Calu3 (cell line): Measurements from ENCODE around the gene VRK1. TPM values are rescaled to one million over a fixed set of nuclear protein-coding genes. Genes with fewer than 3 reads are reported as not detected.

Source experiments
- BruUV-seq: library from RNA; stranded (reverse); fragments of 400-500 nt; replicated peaks from 2 replicates; lab custom pipeline; 2021; lab: Mats Ljungman, UMichigan
- CTCF ChIA-PET: fragments of 300-600 bp; sonication (Branson Sonifier 250); formaldehyde crosslinking; loops from one replicate; lab custom pipeline; 2022; ENCODE audit warnings: antibody characterized with exemption; lab: Charles Lee
- DNase-seq: peaks from one replicate; pipeline ENCODE4 v3.0.0; 2022
- H3K27ac Mint-ChIP-seq: one replicate; pipeline ENCODE4 v1.8.0; 2022; ENCODE audit warnings: mixed read lengths; ENCODE audit not compliant: unreplicated experiment
- H3K27me3 Mint-ChIP-seq: one replicate; pipeline ENCODE4 v1.8.0; 2022; ENCODE audit warnings: mixed read lengths; ENCODE audit not compliant: unreplicated experiment
- H3K36me3 Mint-ChIP-seq: one replicate; pipeline ENCODE4 v1.8.0; 2022; ENCODE audit warnings: mild to moderate bottlenecking, moderate library complexity, mixed read lengths; ENCODE audit not compliant: insufficient read depth, unreplicated experiment
- H3K4me1 Mint-ChIP-seq: one replicate; pipeline ENCODE4 v1.8.0; 2022; ENCODE audit warnings: mild to moderate bottlenecking, low read depth, mixed read lengths; ENCODE audit not compliant: unreplicated experiment
- H3K4me3 Mint-ChIP-seq: one replicate; pipeline ENCODE4 v1.8.0; 2022; ENCODE audit warnings: mild to moderate bottlenecking, low read depth, moderate library complexity, mixed read lengths; ENCODE audit not compliant: unreplicated experiment
- H3K9me3 Mint-ChIP-seq: one replicate; pipeline ENCODE4 v1.8.0; 2022; ENCODE audit warnings: low read depth, mixed read lengths; ENCODE audit not compliant: unreplicated experiment
- intact Hi-C: fragments of 100-400 bp; cut with micrococcal nuclease; formaldehyde crosslinking; loops from one replicate; pipeline ENCODE4 v1.10.0; 2022; ENCODE audit not compliant: unreplicated experiment
- total RNA-seq: library from RNA; stranded (reverse); gene quantifications from 2 replicates; pipeline ENCODE4 v1.2.3, GENCODE V29; 2022
- TF ChIP-seq, protein P1 (sequence below): fragments of 200-600 bp; IDR thresholded peaks from one replicate; pipeline ENCODE4 v1.8.0; 2022; ENCODE audit warnings: antibody characterized with exemption; ENCODE audit not compliant: unreplicated experiment

VRK1 gene
- total RNA-seq, 1 experiment from 2014 or later = 51.3 TPM

DNA sequence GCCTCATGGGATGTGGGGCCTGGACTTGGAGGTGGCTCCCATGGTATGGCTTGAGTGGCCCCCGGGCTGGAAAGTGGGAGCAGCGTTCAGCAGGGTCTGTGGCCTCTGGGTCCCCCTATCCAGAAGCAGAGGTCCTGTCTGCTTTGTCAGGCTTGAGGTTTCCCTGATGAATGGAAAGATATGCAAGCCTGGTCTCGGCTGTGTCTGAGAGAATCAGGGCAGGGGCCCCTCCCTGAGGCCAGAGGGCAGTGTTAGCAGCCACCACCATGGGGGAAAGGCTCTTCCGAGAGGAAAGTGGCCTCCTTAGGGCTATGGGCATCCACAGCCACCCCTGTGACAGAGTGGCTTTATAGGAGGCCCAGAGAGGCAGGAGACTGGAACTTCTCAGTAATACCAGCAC, 128.2 kb downstream of the VRK1 start:
- no TSS peak for BruUV-seq
- H3K4me3 Mint-ChIP-seq = no peak overlapping the region
- TF ChIP-seq, protein P1, sequence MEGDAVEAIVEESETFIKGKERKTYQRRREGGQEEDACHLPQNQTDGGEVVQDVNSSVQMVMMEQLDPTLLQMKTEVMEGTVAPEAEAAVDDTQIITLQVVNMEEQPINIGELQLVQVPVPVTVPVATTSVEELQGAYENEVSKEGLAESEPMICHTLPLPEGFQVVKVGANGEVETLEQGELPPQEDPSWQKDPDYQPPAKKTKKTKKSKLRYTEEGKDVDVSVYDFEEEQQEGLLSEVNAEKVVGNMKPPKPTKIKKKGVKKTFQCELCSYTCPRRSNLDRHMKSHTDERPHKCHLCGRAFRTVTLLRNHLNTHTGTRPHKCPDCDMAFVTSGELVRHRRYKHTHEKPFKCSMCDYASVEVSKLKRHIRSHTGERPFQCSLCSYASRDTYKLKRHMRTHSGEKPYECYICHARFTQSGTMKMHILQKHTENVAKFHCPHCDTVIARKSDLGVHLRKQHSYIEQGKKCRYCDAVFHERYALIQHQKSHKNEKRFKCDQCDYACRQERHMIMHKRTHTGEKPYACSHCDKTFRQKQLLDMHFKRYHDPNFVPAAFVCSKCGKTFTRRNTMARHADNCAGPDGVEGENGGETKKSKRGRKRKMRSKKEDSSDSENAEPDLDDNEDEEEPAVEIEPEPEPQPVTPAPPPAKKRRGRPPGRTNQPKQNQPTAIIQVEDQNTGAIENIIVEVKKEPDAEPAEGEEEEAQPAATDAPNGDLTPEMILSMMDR = no peak
- DNase-seq = no peak
- no peaks in the 10 kb centered on the region for H3K36me3 Mint-ChIP-seq
- no peaks in the 10 kb centered on the region for H3K27me3 Mint-ChIP-seq
- H3K27ac Mint-ChIP-seq = no peak overlapping the region
- CTCF ChIA-PET = no interaction called here
- no peaks in the 10 kb centered on the region for H3K9me3 Mint-ChIP-seq
- intact Hi-C loops = no loop called here
- peaks cover 8% of the 10 kb centered on the region for H3K4me1 Mint-ChIP-seq

DNA sequence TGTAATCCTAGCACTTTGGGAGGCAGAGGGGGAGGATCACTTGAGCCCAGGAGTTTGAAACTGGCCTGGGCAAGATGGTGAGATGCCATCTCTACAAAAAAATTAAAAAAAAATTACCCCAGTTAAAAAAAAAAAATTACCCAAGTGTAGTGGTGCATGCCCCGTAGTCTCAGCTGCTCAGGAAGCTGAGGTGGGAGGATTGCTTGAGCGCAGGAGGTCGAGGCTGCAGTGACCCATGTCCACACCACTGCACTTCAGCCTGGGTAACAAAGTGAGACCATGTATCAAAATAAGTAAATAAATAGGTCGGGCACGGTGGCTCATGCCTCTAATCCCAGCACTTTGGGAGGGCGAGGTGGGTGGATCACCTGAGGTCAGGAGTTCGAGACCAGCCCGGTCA, 128.8 kb downstream of the VRK1 start:
- intact Hi-C loops = no loop called here
- BruUV-seq = no TSS peak
- DNase-seq = no peak
- H3K4me1 Mint-ChIP-seq = peaks cover 3% of the 10 kb centered on the region
- no peaks in the 10 kb centered on the region for H3K27me3 Mint-ChIP-seq
- CTCF ChIA-PET = no interaction called here
- no peak overlapping the region for H3K4me3 Mint-ChIP-seq
- no peaks in the 10 kb centered on the region for H3K36me3 Mint-ChIP-seq
- H3K27ac Mint-ChIP-seq = no peak overlapping the region
- no peaks in the 10 kb centered on the region for H3K9me3 Mint-ChIP-seq
- TF ChIP-seq, protein P1 = no peak

DNA sequence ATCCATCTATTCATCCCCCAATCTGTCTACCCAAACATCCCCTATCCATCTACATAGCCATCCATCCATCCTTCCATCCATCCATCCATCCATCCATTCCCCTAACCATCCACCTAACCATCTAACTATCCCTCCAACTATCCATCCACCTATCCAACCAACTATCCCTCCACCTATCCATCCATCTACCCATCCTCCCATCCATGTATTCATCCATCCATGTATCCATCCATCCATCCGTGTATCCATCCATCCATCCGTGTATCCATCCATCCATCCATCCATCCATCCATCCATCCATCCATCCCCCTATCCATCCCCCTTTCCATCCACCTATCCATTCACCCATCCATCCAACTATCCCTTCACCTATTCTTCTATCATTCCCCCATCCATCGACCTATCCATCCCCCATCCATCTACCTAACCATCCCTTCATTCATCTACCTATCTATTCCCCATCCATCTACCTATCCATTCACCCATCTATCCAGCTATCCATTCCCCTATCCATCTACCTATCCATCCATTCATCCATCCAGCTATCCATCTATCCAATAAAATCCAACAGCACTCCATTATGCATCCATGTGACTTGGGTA, 131.7 kb downstream of the VRK1 start:
- no peak for DNase-seq
- CTCF ChIA-PET = no interaction called here
- Mint-ChIP-seq H3K4me3 (no peak overlapping the region), H3K27me3 (no peaks in the 10 kb centered on the region), H3K9me3 (no peaks in the 10 kb centered on the region), H3K27ac (no peak overlapping the region), H3K4me1 (no peaks in the 10 kb centered on the region), H3K36me3 (peaks cover 7% of the 10 kb centered on the region)
- no TSS peak for BruUV-seq
- TF ChIP-seq, protein P1 = no peak
- intact Hi-C loops = no loop called here

DNA sequence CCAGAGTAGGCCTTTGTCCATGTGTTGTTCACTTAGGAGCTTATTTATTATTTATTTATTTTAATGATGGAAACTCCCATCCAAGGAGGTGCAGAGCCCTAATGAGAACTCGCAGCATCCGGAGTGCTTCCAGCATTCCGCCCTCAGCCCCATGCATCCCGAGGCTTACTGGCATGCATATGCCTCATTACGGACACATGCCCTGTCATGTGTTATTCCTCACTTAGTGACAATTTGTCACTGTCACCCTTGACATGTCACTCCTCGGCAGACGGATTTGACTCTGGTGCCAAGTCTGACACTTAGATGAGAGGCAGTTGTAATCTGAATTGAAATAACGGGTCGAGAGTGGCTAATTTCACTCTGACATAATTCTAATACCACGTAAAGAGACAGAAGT, 132.8 kb downstream of the VRK1 start:
- DNase-seq = no peak
- BruUV-seq = no TSS peak
- Mint-ChIP-seq H3K27me3 (no peaks in the 10 kb centered on the region), H3K4me3 (no peak overlapping the region), H3K36me3 (peaks cover 7% of the 10 kb centered on the region), H3K27ac (no peak overlapping the region), H3K9me3 (no peaks in the 10 kb centered on the region), H3K4me1 (no peaks in the 10 kb centered on the region)
- TF ChIP-seq, protein P1 = no peak
- CTCF ChIA-PET = no interaction called here
- intact Hi-C loops = no loop called here
